AG09309 (cell line): ENCODE measurements around the gene MRPS6.

Source experiments
- DNase-seq: peaks from one replicate; pipeline ENCODE4 v3.0.0-alpha.2; 2010; ENCODE audit warnings: low read depth
- H3K4me3 ChIP-seq: 2 replicates; pipeline ENCODE4 v1.5.1; 2011; ENCODE audit warnings: mild to moderate bottlenecking, low read depth, low read length, moderate library complexity; ENCODE audit not compliant: control insufficient read depth
- TF ChIP-seq, protein P1 (sequence below): IDR thresholded peaks from 2 replicates; pipeline ENCODE4 v1.5.1; 2011; ENCODE audit warnings: mild to moderate bottlenecking, low read depth, low read length, inconsistent platforms; ENCODE audit not compliant: insufficient read depth, control insufficient read depth; ENCODE audit errors: missing control alignments

The MRPS6 gene

DNA sequence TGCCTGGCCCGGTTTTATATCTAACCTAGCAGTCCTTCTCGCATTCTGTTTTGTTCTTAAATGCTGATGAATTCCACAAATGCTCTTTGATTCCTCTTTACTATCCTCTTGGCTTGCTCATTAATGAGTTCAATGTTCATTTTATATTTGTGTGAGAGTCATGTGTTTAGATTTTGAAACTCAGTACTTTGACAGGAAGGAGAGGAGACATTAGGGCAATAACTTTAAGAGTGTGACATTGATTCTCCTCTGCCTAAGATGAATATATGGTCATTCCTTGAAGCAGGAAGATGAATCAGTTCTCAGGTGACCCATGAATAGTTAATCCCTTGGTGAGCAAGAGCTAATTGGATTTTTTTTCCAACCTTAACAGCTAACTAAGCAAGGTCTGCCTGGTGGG, 84.1 kb downstream of the MRPS6 start:
- TF ChIP-seq, protein P1, sequence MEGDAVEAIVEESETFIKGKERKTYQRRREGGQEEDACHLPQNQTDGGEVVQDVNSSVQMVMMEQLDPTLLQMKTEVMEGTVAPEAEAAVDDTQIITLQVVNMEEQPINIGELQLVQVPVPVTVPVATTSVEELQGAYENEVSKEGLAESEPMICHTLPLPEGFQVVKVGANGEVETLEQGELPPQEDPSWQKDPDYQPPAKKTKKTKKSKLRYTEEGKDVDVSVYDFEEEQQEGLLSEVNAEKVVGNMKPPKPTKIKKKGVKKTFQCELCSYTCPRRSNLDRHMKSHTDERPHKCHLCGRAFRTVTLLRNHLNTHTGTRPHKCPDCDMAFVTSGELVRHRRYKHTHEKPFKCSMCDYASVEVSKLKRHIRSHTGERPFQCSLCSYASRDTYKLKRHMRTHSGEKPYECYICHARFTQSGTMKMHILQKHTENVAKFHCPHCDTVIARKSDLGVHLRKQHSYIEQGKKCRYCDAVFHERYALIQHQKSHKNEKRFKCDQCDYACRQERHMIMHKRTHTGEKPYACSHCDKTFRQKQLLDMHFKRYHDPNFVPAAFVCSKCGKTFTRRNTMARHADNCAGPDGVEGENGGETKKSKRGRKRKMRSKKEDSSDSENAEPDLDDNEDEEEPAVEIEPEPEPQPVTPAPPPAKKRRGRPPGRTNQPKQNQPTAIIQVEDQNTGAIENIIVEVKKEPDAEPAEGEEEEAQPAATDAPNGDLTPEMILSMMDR: no peak
- no peak overlapping the region for H3K4me3 ChIP-seq
- DNase-seq: no peak

DNA sequence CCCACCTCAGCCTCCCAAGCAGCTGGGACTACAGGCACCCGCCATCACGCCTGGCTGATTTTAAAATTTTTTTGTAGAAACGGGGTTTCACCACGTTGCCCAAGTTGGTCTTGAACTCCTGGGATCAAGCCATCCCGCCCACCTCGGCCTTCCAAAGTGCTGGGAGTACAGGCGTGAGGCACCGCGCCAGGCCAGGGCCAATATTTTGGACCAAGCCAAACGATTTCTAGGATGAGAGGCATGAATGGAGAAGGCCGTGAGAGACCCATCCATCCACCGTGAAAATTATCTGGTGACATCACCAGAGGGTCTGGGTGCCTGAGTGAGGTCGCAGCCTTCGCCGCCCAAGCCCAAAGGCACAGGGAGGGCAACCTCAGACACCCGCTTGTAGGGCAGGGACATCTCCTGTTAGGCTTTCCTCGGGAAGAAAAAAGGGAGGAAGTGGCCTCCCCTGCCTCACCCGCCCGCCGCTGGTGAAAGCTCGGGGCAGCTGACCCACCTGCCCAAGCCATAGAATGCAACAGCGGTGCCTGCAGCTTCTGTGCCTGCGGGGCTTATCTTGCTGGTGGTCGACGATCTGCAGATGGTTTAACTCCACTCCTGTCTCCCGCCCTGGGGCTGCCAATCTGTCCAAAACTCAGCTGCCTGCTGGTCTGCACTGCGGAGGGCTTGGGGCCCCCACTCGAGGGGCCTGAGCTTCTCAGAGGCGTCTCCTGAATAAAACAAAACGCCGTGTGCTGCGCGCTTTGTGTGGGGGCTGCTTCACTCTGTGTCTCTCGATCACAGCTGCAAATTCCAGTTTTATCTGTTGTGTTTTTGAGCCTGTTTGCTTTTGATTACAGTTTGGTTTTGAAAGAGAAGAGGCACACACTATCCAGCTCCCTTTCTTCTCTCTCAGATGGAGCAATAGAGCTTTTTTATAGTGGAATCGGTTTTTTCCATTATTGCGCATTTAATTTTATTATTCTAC, 85.8 kb downstream of the MRPS6 start:
- TF ChIP-seq, protein P1: no peak
- no peak overlapping the region for H3K4me3 ChIP-seq
- no peak for DNase-seq

DNA sequence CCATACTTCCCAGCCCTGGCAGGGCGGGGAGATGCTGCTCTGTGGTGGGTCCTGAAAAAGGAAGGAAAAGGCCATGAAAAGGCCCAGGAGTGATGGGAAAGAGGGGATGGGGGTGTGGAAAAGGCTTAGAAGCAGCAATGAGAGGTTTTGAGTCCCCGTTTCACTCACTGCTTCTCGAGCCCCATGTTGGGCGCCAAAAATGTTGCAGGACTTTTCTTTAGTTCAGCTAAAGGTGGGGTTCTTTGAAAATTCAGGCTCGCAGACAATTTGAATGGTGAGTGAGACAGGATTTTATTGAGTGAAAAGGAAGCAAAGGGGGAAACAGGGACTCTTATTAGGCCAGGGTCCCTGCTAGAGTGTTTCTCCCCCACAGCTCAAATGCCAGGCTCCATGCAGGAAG, 93.1 kb downstream of the MRPS6 start:
- no peak for DNase-seq
- TF ChIP-seq, protein P1: no peak
- no peak overlapping the region for H3K4me3 ChIP-seq

DNA sequence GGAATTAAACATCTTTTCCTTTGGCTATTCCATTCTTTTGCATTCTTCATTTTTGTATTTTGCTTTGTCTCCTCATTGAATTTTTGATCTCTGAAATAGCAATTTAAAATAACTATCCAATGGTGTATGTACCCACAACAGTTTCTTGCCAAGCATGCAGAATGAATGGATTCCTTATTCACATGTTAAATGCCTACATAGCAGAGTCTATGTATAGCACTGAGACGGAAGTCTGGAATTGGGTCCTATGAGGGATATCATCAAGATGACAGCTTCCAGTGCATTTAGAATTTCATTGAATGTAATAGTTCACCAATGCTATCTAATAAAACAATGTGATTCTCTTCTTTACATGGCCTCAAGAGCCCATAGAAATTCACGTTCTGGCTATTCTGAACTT, 97.5 kb downstream of the MRPS6 start:
- TF ChIP-seq, protein P1: no peak
- no peak overlapping the region for H3K4me3 ChIP-seq
- no peak for DNase-seq

DNA sequence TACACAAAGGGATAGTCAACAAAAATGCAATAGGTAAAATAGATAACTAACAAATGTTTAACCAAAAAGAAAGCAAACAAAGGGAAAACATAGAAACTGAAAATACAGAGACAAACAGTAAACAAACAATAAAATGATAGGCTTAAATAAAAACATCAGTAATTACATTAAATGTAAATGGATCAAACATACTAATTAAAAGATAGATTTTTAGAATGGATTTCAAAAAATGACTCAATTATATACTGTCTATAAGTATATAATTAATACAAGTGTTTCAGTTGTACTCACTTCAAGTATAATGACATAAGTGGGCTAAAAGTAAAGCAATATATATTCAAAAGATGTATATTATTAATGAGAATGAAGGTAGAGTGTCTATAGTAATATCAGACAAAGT, 101.1 kb downstream of the MRPS6 start:
- no peak overlapping the region for H3K4me3 ChIP-seq
- TF ChIP-seq, protein P1: no peak
- DNase-seq: no peak

DNA sequence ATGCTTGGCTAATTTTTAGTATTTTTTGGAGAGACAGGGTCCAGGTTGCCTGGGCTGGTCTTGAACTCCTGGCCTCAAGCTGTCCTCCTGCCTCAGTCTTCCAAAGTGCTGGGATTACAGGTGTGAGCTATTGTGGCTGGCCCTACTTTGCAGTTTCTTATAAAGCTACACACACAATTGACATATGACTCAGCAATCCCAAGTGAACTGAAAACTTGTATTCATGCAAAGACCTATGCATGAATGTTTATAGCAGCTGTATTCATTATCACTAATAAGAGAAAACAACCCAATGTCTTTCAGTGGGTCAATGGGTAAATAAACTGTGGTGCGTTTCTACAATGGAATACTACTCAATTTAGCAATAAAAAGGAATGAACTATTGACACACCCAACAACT, 103.1 kb downstream of the MRPS6 start:
- TF ChIP-seq, protein P1: no peak
- H3K4me3 ChIP-seq: no peak overlapping the region
- no peak for DNase-seq
